HG03378 (cell line): Measurements from ENCODE around the gene IGLL5.
"Not testable (repeated sequence)": the region's sequence is repeated elsewhere in the genome, so short reads cannot be mapped to it uniquely, and the experiment has no call there.

Source experiments
- ATAC-seq: cut with Tn5 transposase; IDR thresholded peaks from one replicate; pipeline ENCODE4 v1.9.1; 2021; ENCODE audit warnings: mild to moderate bottlenecking, moderate library complexity; ENCODE audit not compliant: unreplicated experiment

The IGLL5 gene

GRCh38 chr22:22884010-22884887 lies 3.4 kb upstream of the IGLL5 start:
- ATAC-seq = peak; percentile 40

- no peak for ATAC-seq
Observed at GRCh38 chr22:22884888-22885840, 2.5 kb upstream of the IGLL5 start.

GRCh38 chr22:22886546-22886945 lies 1.1 kb upstream of the IGLL5 start:
- ATAC-seq = no peak

- no peak for ATAC-seq
Observed at GRCh38 chr22:22888571-22889353, 1.1 kb downstream of the IGLL5 start.

- ATAC-seq = no peak
Observed at GRCh38 chr22:22890085-22890484, 2.5 kb downstream of the IGLL5 start.

GRCh38 chr22:22891139-22891621 lies 3.6 kb downstream of the IGLL5 start:
- ATAC-seq = no peak

- ATAC-seq = no peak
Observed at GRCh38 chr22:22892096-22893052, 4.8 kb downstream of the IGLL5 start.

GRCh38 chr22:22893077-22893805 lies 5.6 kb downstream of the IGLL5 start:
- no peak for ATAC-seq

GRCh38 chr22:22893891-22894739 lies 6.5 kb downstream of the IGLL5 start:
- ATAC-seq = no peak

GRCh38 chr22:22894740-22895731 lies 7.4 kb downstream of the IGLL5 start:
- ATAC-seq = no peak

GRCh38 chr22:22895776-22896445 lies 8.3 kb downstream of the IGLL5 start:
- ATAC-seq = no peak

GRCh38 chr22:22896601-22897000 lies 9.0 kb downstream of the IGLL5 start:
- no peak for ATAC-seq

- ATAC-seq = no peak
Observed at GRCh38 chr22:22897091-22897490, 9.5 kb downstream of the IGLL5 start.

GRCh38 chr22:22897947-22898346 lies 10.3 kb downstream of the IGLL5 start:
- ATAC-seq = no peak

- ATAC-seq = not testable (repeated sequence)
Observed at GRCh38 chr22:22898411-22898950, 10.9 kb downstream of the IGLL5 start.
